Measurements from ENCODE around the gene XPOT.

DNA sequence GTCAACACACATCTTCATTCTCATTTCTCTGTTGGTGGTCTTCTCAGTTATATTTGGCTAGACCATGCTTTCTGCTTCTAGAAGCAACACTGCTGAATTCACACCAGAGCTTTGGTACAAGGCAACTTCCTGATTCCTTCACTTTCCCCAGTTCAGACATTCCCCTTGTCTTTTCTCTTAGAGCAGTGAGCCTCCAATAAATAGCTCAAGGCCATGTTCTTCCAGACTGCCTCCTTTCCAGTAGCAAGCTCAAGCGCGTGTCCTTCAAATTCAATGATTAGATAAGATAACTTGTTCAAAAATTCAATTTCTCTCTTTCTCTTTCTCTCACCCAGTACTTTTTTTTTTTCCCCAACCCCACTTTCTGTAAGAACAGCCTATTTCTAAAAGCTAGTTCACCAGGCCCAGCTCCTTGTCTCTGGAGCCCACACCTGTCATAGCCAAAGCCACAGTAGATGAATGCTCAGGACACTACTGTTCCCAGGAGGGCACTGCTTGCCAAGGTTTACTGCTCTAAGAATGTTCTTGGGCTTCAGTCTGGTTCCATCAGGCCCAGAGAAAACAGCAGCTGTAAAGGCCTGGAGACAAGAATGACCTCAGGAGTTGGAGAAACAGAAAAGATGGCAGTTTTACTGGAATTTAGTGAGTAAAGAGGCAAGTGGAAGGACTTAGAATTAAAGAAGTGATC, 65.4 kb downstream of the XPOT start:
- TF ChIP-seq CTCF (IDR thresholded peaks at IDR 0.05; ENCODE audit: borderline replicate concordance, extremely low read depth, low read length, poor library complexity, severe bottlenecking), result no peak
- TF ChIP-seq EZH2 (IDR thresholded peaks at IDR 0.05; ENCODE audit: borderline replicate concordance, low read depth, low read length, severe bottlenecking), result no peak

Measured in DND-41 (cell line).